ENCODE measurements around the gene REXO1. TPM values are rescaled to one million over a fixed set of nuclear protein-coding genes. Genes with fewer than 3 reads are reported as not detected.

Gene REXO1
- polyA plus RNA-seq, 3 donors: 2.8 to 60.8 (median 3.0) TPM

DNA sequence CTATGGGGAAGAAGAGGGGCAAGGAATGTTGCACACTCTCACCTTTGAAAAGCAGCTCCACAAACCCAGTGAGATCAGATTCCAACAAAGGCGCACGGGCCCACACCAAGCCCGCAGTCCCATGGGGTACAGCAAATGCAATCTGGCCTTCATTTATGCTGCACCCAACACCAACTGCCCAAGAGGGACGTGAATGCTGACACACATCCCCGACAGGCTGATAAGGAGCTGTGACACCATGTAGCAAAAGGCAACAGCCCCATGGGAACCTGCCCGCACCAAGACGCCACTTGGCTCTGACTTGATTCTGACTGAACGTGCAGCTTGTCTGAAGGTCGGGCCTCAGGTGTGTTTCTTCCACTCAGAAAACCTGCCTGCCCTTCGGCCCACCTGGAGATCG is 17.3 kb downstream of the REXO1 start:
- no peak overlapping the region for H3K4me3 Mint-ChIP-seq
- Histone ChIP-seq H3K4me2 (replicated peaks; ENCODE audit: extremely low read depth, low read length, poor library complexity, severe bottlenecking) (no peak overlapping the region), H3K4me3 (replicated peaks in 1 of 3; ENCODE audit: low read depth in 2 of 3, low read length in 3 of 3) (no peak overlapping the region), H3K9ac (ENCODE audit: insufficient read depth, low read length, poor library complexity, severe bottlenecking) (no peak overlapping the region), H3K36me3 (replicated peaks in 1 of 2; ENCODE audit: control insufficient read depth in 1 of 2, insufficient read depth in 2 of 2, low read length in 2 of 2) (peaks cover 35 to 69% of the 10 kb centered on the region in 2 donors), H3K4me1 (ENCODE audit: control insufficient read depth in 1 of 2, insufficient read depth in 2 of 2, low read length in 2 of 2) (no peaks in the 10 kb centered on the region), H3K27me3 (ENCODE audit: control insufficient read depth in 2 of 2, insufficient read depth in 2 of 2, low read length in 2 of 2) (no peaks in the 10 kb centered on the region), H4K20me1 (ENCODE audit: insufficient read depth, low read length) (peaks cover 97% of the 10 kb centered on the region), H3K79me2 (ENCODE audit: insufficient read depth, low read length) (peaks cover 61% of the 10 kb centered on the region), H3K27ac (ENCODE audit: low read depth in 1 of 2, low read length in 2 of 2) (no peak overlapping the region), H3K9me3 (replicated peaks in 1 of 2; ENCODE audit: control insufficient read depth in 1 of 2, insufficient read depth in 1 of 2, low read length in 2 of 2) (no peaks in the 10 kb centered on the region), H2AFZ (ENCODE audit: insufficient read depth, low read depth, low read length, poor library complexity, severe bottlenecking) (no peak overlapping the region)
- TF ChIP-seq, protein P1, sequence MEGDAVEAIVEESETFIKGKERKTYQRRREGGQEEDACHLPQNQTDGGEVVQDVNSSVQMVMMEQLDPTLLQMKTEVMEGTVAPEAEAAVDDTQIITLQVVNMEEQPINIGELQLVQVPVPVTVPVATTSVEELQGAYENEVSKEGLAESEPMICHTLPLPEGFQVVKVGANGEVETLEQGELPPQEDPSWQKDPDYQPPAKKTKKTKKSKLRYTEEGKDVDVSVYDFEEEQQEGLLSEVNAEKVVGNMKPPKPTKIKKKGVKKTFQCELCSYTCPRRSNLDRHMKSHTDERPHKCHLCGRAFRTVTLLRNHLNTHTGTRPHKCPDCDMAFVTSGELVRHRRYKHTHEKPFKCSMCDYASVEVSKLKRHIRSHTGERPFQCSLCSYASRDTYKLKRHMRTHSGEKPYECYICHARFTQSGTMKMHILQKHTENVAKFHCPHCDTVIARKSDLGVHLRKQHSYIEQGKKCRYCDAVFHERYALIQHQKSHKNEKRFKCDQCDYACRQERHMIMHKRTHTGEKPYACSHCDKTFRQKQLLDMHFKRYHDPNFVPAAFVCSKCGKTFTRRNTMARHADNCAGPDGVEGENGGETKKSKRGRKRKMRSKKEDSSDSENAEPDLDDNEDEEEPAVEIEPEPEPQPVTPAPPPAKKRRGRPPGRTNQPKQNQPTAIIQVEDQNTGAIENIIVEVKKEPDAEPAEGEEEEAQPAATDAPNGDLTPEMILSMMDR (IDR thresholded peaks at IDR 0.05): no peak
- 97% methylated on average over 11 of the region's 11 CpGs for WGBS (ENCODE audit: insufficient coverage)
- H3K27ac Mint-ChIP-seq: no peak overlapping the region
- no peaks in the 10 kb centered on the region for H3K4me1 Mint-ChIP-seq
- peaks cover 0 to 2% (median 0%) of the 10 kb centered on the region in 3 donors for H3K27me3 Mint-ChIP-seq (ENCODE audit: low read depth in 3 of 3)
- DNase-seq: no peak
- H3K9me3 Mint-ChIP-seq: no peaks in the 10 kb centered on the region
- H3K36me3 Mint-ChIP-seq: peaks cover 11 to 45% of the 10 kb centered on the region in 2 donors
- intact Hi-C loops (cut with micrococcal nuclease): no loop called here

DNA sequence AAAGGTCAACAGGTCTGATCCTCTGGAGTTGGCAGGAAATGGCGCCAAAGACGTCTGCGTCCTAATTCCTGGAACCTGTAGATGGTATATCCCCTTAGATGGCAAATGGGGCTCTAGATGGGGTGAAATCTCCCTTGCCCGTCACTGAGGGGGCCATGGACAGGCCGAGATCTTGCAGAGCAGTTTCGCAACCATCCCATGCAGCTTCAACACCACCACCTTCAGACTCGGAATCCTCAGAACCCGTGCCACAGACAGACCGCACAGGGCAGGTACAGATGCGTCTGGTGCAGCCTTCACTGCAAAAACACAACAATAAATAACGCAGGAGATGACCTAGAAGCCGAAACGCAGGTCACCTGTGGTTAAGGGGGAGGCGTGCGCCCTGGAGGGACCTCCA is 17.7 kb downstream of the REXO1 start:
- Mint-ChIP-seq H3K27me3 (ENCODE audit: low read depth in 3 of 3) (peaks cover 0 to 2% (median 0%) of the 10 kb centered on the region in 3 donors), H3K27ac (peak overlapping the region in 1 of 7 donors; percentile 0), H3K36me3 (peaks cover 13 to 49% of the 10 kb centered on the region in 2 donors), H3K9me3 (no peaks in the 10 kb centered on the region), H3K4me3 (no peak overlapping the region), H3K4me1 (no peaks in the 10 kb centered on the region)
- no peaks in the 10 kb centered on the region for H3K27me3 ChIP-seq (ENCODE audit: control insufficient read depth in 2 of 2, insufficient read depth in 2 of 2, low read length in 2 of 2)
- no peaks in the 10 kb centered on the region for H3K4me1 ChIP-seq (ENCODE audit: control insufficient read depth in 1 of 2, insufficient read depth in 2 of 2, low read length in 2 of 2)
- no peak overlapping the region for H2AFZ ChIP-seq (ENCODE audit: insufficient read depth, low read depth, low read length, poor library complexity, severe bottlenecking)
- H3K9me3 ChIP-seq (replicated peaks in 1 of 2; ENCODE audit: control insufficient read depth in 1 of 2, insufficient read depth in 1 of 2, low read length in 2 of 2): no peaks in the 10 kb centered on the region
- peaks cover 97% of the 10 kb centered on the region for H4K20me1 ChIP-seq (ENCODE audit: insufficient read depth, low read length)
- H3K4me3 ChIP-seq (replicated peaks in 1 of 3; ENCODE audit: low read depth in 2 of 3, low read length in 3 of 3): no peak overlapping the region
- 81% methylated on average over 6 of the region's 15 CpGs for WGBS (ENCODE audit: insufficient coverage)
- H3K79me2 ChIP-seq (ENCODE audit: insufficient read depth, low read length): peaks cover 59% of the 10 kb centered on the region
- peaks cover 39 to 72% of the 10 kb centered on the region in 2 donors for H3K36me3 ChIP-seq (replicated peaks in 1 of 2; ENCODE audit: control insufficient read depth in 1 of 2, insufficient read depth in 2 of 2, low read length in 2 of 2)
- intact Hi-C loops (cut with micrococcal nuclease): no loop called here
- no peak for DNase-seq
- no peak overlapping the region for H3K4me2 ChIP-seq (replicated peaks; ENCODE audit: extremely low read depth, low read length, poor library complexity, severe bottlenecking)
- no peak overlapping the region for H3K9ac ChIP-seq (ENCODE audit: insufficient read depth, low read length, poor library complexity, severe bottlenecking)
- TF ChIP-seq, protein P1 (IDR thresholded peaks at IDR 0.05): no peak
- no peak overlapping the region for H3K27ac ChIP-seq (ENCODE audit: low read depth in 1 of 2, low read length in 2 of 2)

All from CD14-positive monocyte (primary cell).